H9 (cell line): ENCODE measurements around the gene DBNDD2. TPM values are rescaled to one million over a fixed set of nuclear protein-coding genes. Genes with fewer than 3 reads are reported as not detected.
A peak's percentile ranks its signal among the peaks of the same experiment; 100 is the strongest.

Experiments used
- DNase-seq: peaks from one replicate; pipeline ENCODE4 v3.0.0-alpha.2; 2017
- H2AFZ ChIP-seq: one replicate; pipeline ENCODE4 v1.6.1; 2013; ENCODE audit warnings: mild to moderate bottlenecking, low read length, control low read depth, moderate library complexity
- H2AK5ac ChIP-seq: 2 replicates; pipeline ENCODE4 v1.6.1; 2013; ENCODE audit warnings: low read length, control low read depth, mixed read lengths; ENCODE audit not compliant: insufficient read length
- H2BK120ac ChIP-seq: one replicate; pipeline ENCODE4 v1.6.1; 2013; ENCODE audit warnings: low read depth, mild to moderate bottlenecking, low read length, control low read depth, inconsistent platforms; ENCODE audit not compliant: poor library complexity, severe bottlenecking
- H2BK12ac ChIP-seq: 2 replicates; pipeline ENCODE4 v1.6.1; 2013; ENCODE audit warnings: low read length, control low read depth, mixed read lengths, low read depth; ENCODE audit not compliant: insufficient read length
- H2BK15ac ChIP-seq: 2 replicates; pipeline ENCODE4 v1.6.1; 2013; ENCODE audit warnings: low read depth, low read length, control low read depth
- H2BK20ac ChIP-seq: one replicate; pipeline ENCODE4 v1.6.1; 2013; ENCODE audit warnings: low read depth, mild to moderate bottlenecking, low read length, control low read depth, inconsistent platforms; ENCODE audit not compliant: poor library complexity, severe bottlenecking
- H2BK5ac ChIP-seq: 2 replicates; pipeline ENCODE4 v1.6.1; 2013; ENCODE audit warnings: low read length, control low read depth, mixed read lengths; ENCODE audit not compliant: insufficient read length
- H3K14ac ChIP-seq: 2 replicates; pipeline ENCODE4 v1.6.1; 2013; ENCODE audit warnings: low read length, control low read depth; ENCODE audit not compliant: insufficient read depth
- H3K18ac ChIP-seq: 2 replicates; pipeline ENCODE4 v1.6.1; 2013; ENCODE audit warnings: low read depth, mild to moderate bottlenecking, mixed read lengths, low read length, control low read depth; ENCODE audit not compliant: insufficient read length
- H3K23ac ChIP-seq: 2 replicates; pipeline ENCODE4 v1.6.1; 2013; ENCODE audit warnings: low read length, control low read depth, mixed read lengths, low read depth; ENCODE audit not compliant: insufficient read length
- H3K23me2 ChIP-seq: 2 replicates; pipeline ENCODE4 v1.6.1; 2013; ENCODE audit warnings: low read depth, mild to moderate bottlenecking, mixed read lengths, low read length, control low read depth; ENCODE audit not compliant: insufficient read length, poor library complexity, severe bottlenecking
- H3K27ac ChIP-seq: 2 replicates; pipeline ENCODE4 v1.5.1; 2013; ENCODE audit warnings: low read length, control low read depth, mixed read lengths, low read depth; ENCODE audit not compliant: insufficient read length
- H3K27me3 ChIP-seq: 2 replicates; pipeline ENCODE4 v1.6.1; 2013; ENCODE audit warnings: low read length, control low read depth, inconsistent platforms; ENCODE audit not compliant: insufficient read depth
- H3K4ac ChIP-seq: 2 replicates; pipeline ENCODE4 v1.6.1; 2013; ENCODE audit warnings: low read depth, mild to moderate bottlenecking, control low read depth, inconsistent platforms, low read length, moderate library complexity
- H3K4me1 ChIP-seq: 2 replicates; pipeline ENCODE4 v1.6.1; 2013; ENCODE audit warnings: low read length, control low read depth, inconsistent platforms; ENCODE audit not compliant: insufficient read depth
- H3K4me2 ChIP-seq: 2 replicates; pipeline ENCODE4 v1.6.1; 2013; ENCODE audit warnings: low read length, control low read depth, mixed read lengths; ENCODE audit not compliant: insufficient read length, insufficient read depth
- H3K56ac ChIP-seq: 2 replicates; pipeline ENCODE4 v1.6.1; 2013; ENCODE audit warnings: low read depth, mild to moderate bottlenecking, mixed read lengths, low read length, control low read depth; ENCODE audit not compliant: insufficient read length
- H3K79me1 ChIP-seq: 2 replicates; pipeline ENCODE4 v1.6.1; 2013; ENCODE audit warnings: low read depth, mild to moderate bottlenecking, moderate library complexity, low read length, control low read depth, inconsistent platforms; ENCODE audit not compliant: insufficient read depth, poor library complexity, severe bottlenecking
- H3K79me2 ChIP-seq: 2 replicates; pipeline ENCODE4 v1.6.1; 2013; ENCODE audit warnings: low read length, control low read depth, inconsistent platforms; ENCODE audit not compliant: insufficient read depth
- H3K9ac ChIP-seq: 2 replicates; pipeline ENCODE4 v1.6.1; 2013; ENCODE audit warnings: low read length, control low read depth, mixed read lengths; ENCODE audit not compliant: insufficient read length; ENCODE audit errors: extremely low read depth
- H3K9me3 ChIP-seq: one replicate; pipeline ENCODE4 v1.6.1; 2013; ENCODE audit warnings: low read depth, low read length, inconsistent platforms; ENCODE audit not compliant: control insufficient read depth
- H3T11ph ChIP-seq: one replicate; pipeline ENCODE4 v1.6.1; 2013; ENCODE audit warnings: mild to moderate bottlenecking, low read length, control low read depth, inconsistent platforms
- H4K20me1 ChIP-seq: one replicate; pipeline ENCODE4 v1.6.1; 2013; ENCODE audit not compliant: control insufficient read depth, insufficient read length, insufficient read depth
- H4K5ac ChIP-seq: 2 replicates; pipeline ENCODE4 v1.6.1; 2013; ENCODE audit warnings: low read depth, mild to moderate bottlenecking, mixed read lengths, low read length, control low read depth; ENCODE audit not compliant: insufficient read length
- H4K8ac ChIP-seq: replicated peaks from 2 replicates; pipeline ENCODE4 v1.6.1; 2013; ENCODE audit warnings: low read length, control low read depth, mixed read lengths, low read depth; ENCODE audit not compliant: insufficient read length
- H4K91ac ChIP-seq: 2 replicates; pipeline ENCODE4 v1.6.1; 2013; ENCODE audit warnings: low read depth, mild to moderate bottlenecking, moderate library complexity, mixed read lengths, low read length, control low read depth; ENCODE audit not compliant: insufficient read length
- H3K27ac Mint-ChIP-seq, 3 experiments: 2 replicates in 2 of 3; 3 replicates in 1 of 3; pipeline ENCODE4 v1.8.0; 2020 to 2021; ENCODE audit warnings: mixed read lengths in 3 of 3, mild to moderate bottlenecking in 1 of 3, moderate library complexity in 1 of 3
- H3K27me3 Mint-ChIP-seq: 2 replicates; pipeline ENCODE4 v1.8.0; 2021; ENCODE audit warnings: low read depth, mild to moderate bottlenecking, moderate library complexity, mixed read lengths
- H3K36me3 Mint-ChIP-seq, 3 experiments: 2 replicates in 2 of 3; 3 replicates in 1 of 3; pipeline ENCODE4 v1.8.0; 2020 to 2021; ENCODE audit warnings: low read depth in 3 of 3, mixed read lengths in 3 of 3; ENCODE audit not compliant: insufficient read depth in 1 of 3
- H3K4me1 Mint-ChIP-seq, 2 experiments: 2 replicates each; pipeline ENCODE4 v1.8.0; 2020; ENCODE audit warnings: mixed read lengths in 2 of 2
- H3K4me3 Mint-ChIP-seq, 2 experiments: 2 replicates in 1 of 2; 3 replicates in 1 of 2; pipeline ENCODE4 v1.8.0; 2020 to 2021; ENCODE audit warnings: mild to moderate bottlenecking in 2 of 2, mixed read lengths in 2 of 2, moderate library complexity in 1 of 2
- H3K9me3 Mint-ChIP-seq, 2 experiments: 2 replicates in 1 of 2; 3 replicates in 1 of 2; pipeline ENCODE4 v1.8.0; 2020; ENCODE audit warnings: mild to moderate bottlenecking in 2 of 2, mixed read lengths in 2 of 2, moderate library complexity in 1 of 2
- CTCF ChIP-seq: fragments of 200-600 bp; sonication (generic); conservative IDR thresholded peaks from 3 replicates; pipeline ENCODE4 v1.8.0; 2021; ENCODE audit warnings: antibody characterized with exemption, mild to moderate bottlenecking
- WGBS: extraction: QIAGEN DNeasy Blood & Tissue Kit; methylation state at CpG from one replicate; pipeline ENCODE4 v1.1.7; 2013; ENCODE audit warnings: missing lambda C conversion rate, low lambda C conversion rate, mixed read lengths; ENCODE audit not compliant: insufficient read length; ENCODE audit errors: extremely low coverage; 5-methylcytosine and 5-hydroxymethylcytosine counted together
- total RNA-seq: library from RNA; stranded (reverse); gene quantifications from 2 replicates; pipeline ENCODE4 v1.2.1, GENCODE V29; 2021

The DBNDD2 gene
- total RNA-seq, 1 experiment from 2014 or later, result 39.1 TPM

GRCh38 chr20:45392733-45393132 lies 15.4 kb upstream of the DBNDD2 start:
- Mint-ChIP-seq H3K4me1 (no peaks in the 10 kb centered on the region), H3K4me3 (no peak overlapping the region), H3K27ac (no peak overlapping the region), H3K9me3 (peaks cover 0 to 2% of the 10 kb centered on the region in 2 experiments; a peak in 1 of 5 replicates), H3K36me3 (peaks cover 0 to 2% (median 0%) of the 10 kb centered on the region in 3 experiments; a peak in 1 of 7 replicates), H3K27me3 (no peaks in the 10 kb centered on the region; the same call in none of the 2 replicates)
- WGBS, result no CpG with 5 or more reads among the region's 3 CpGs
- Histone ChIP-seq H3K79me2 (no peaks in the 10 kb centered on the region), H3K27me3 (no peaks in the 10 kb centered on the region), H2BK15ac (no peak overlapping the region), H3K4ac (no peak overlapping the region), H3K18ac (no peak overlapping the region), H3K56ac (no peak overlapping the region), H3K9me3 (no peaks in the 10 kb centered on the region), H3T11ph (no peak overlapping the region), H2BK12ac (no peak overlapping the region), H4K5ac (no peak overlapping the region), H3K9ac (no peak overlapping the region), H3K27ac (no peak overlapping the region), H3K4me1 (no peaks in the 10 kb centered on the region), H2AK5ac (no peak overlapping the region), H2BK20ac (no peak overlapping the region), H2BK5ac (no peak overlapping the region), H4K91ac (no peak overlapping the region), H3K23me2 (no peaks in the 10 kb centered on the region), H4K8ac (no peak overlapping the region), H3K23ac (no peak overlapping the region), H2AFZ (no peak overlapping the region), H3K79me1 (no peaks in the 10 kb centered on the region), H3K4me2 (no peak overlapping the region), H4K20me1 (no peaks in the 10 kb centered on the region), H2BK120ac (no peak overlapping the region), H3K14ac (no peak overlapping the region)
- no peak for DNase-seq
- peak; percentile 26; the same call in 1 of the 3 replicates for TF ChIP-seq CTCF
